K562 (cell line): ENCODE results near the gene MYH2. TPM values are rescaled to one million over a fixed set of nuclear protein-coding genes. Genes with fewer than 3 reads are reported as not detected.

ENCODE experiments used
- ATAC-seq: fragments of 200-7000 bp; cut with Tn5 transposase; 3 replicates; pipeline ENCODE4 v1.9.1; 2020; ENCODE audit warnings: moderate library complexity
- BruUV-seq: library from RNA; stranded (reverse); fragments of 400-500 nt; replicated peaks from 2 replicates; lab custom pipeline; 2021; lab: Mats Ljungman, UMichigan
- CTCF ChIA-PET: fragments of 300-600 bp; formaldehyde crosslinking; extraction: SDS; loops from one replicate; lab custom pipeline; 2021; ENCODE audit warnings: low intra/inter-chr PET ratio; lab: Yijun Ruan, JAX
- POLR2A ChIA-PET: fragments of 300-600, 350-650 bp; sonication (Branson Sonifier 250); formaldehyde crosslinking; extraction: SDS; loops from one replicate; lab custom pipeline; 2021; ENCODE audit warnings: antibody characterized with exemption, inconsistent platforms; lab: Yijun Ruan, JAX
- DNase-seq, 4 experiments: peaks; one replicate each; pipeline versions ENCODE4 v3.0.0 to v3.0.0-alpha.2; 2011 to 2018; ENCODE audit warnings: low spot score in 3 of 4, mixed read lengths in 3 of 4; ENCODE audit errors: extremely low read depth in 1 of 4
- FAIRE-seq: peaks from 2 replicates; lab custom pipeline; 2011; peaks lifted over from hg19 to GRCh38; lab: Jason Lieb, UNC
- H2AFZ ChIP-seq: 2 replicates; pipeline ENCODE4 v1.6.0; 2011; ENCODE audit warnings: low read depth, low read length, control low read depth, inconsistent platforms
- H3K27ac ChIP-seq: fragments of 200-600 bp; 3 replicates; pipeline ENCODE4 v1.8.0; 2011; ENCODE audit warnings: low read depth, mild to moderate bottlenecking, control low read depth, inconsistent platforms, low read length, moderate library complexity, mixed read lengths; ENCODE audit errors: extremely low read depth
- H3K27me3 ChIP-seq, 2 experiments: fragments of 300-600 bp in 1 of 2; 2 replicates in 1 of 2; 3 replicates in 1 of 2; pipeline versions ENCODE4 v1.6.0 to v1.8.0; 2011; ENCODE audit warnings: inconsistent platforms in 2 of 2, low read length in 2 of 2, mild to moderate bottlenecking in 1 of 2, mixed read lengths in 1 of 2, moderate library complexity in 1 of 2; ENCODE audit not compliant: control insufficient read depth in 2 of 2, insufficient read depth in 2 of 2
- H3K36me3 ChIP-seq: fragments of 300-600 bp; 3 replicates; pipeline ENCODE4 v1.8.0; 2011; ENCODE audit warnings: mild to moderate bottlenecking, low read length, inconsistent platforms; ENCODE audit not compliant: control insufficient read depth, insufficient read depth
- H3K4me1 ChIP-seq, 2 experiments: fragments of 200-600 bp in 1 of 2; replicated peaks in 1 of 2; 2 replicates in 1 of 2; 3 replicates in 1 of 2; pipeline versions ENCODE4 v1.5.1 to v1.8.0; 2011; ENCODE audit warnings: inconsistent platforms in 2 of 2, low read length in 2 of 2, mild to moderate bottlenecking in 1 of 2, mixed read lengths in 1 of 2, moderate library complexity in 1 of 2; ENCODE audit not compliant: control insufficient read depth in 2 of 2, insufficient read depth in 2 of 2
- H3K4me2 ChIP-seq: 2 replicates; pipeline ENCODE4 v1.6.1; 2011; ENCODE audit warnings: low read length, control low read depth, inconsistent platforms, mixed read lengths; ENCODE audit not compliant: insufficient read depth
- H3K4me3 ChIP-seq: fragments of 200-600 bp; sonication (generic), shearing (Covaris generic); 2 replicates; pipeline ENCODE4 v1.5.1; 2016; ENCODE audit warnings: control low read depth, inconsistent platforms
- H3K79me2 ChIP-seq: fragments of 200-600 bp; 3 replicates; pipeline ENCODE4 v1.8.0; 2011; ENCODE audit warnings: low read length, inconsistent platforms; ENCODE audit not compliant: control insufficient read depth, insufficient read depth
- H3K9ac ChIP-seq, 2 experiments: 2 replicates each; pipeline versions ENCODE4 v1.6.0 to v1.6.1; 2011; ENCODE audit warnings: low read depth in 2 of 2, low read length in 2 of 2, control low read depth in 1 of 2, inconsistent platforms in 1 of 2, mild to moderate bottlenecking in 1 of 2, mixed read lengths in 1 of 2; ENCODE audit not compliant: insufficient read depth in 1 of 2
- H3K9me1 ChIP-seq: one replicate; pipeline ENCODE4 v1.6.0; 2011; ENCODE audit warnings: inconsistent platforms, mild to moderate bottlenecking, low read length, moderate library complexity; ENCODE audit not compliant: control insufficient read depth, insufficient read depth
- H3K9me3 ChIP-seq: replicated peaks from 2 replicates; pipeline ENCODE4 v1.5.1; 2011; ENCODE audit warnings: low read depth, low read length, inconsistent platforms; ENCODE audit not compliant: control insufficient read depth, insufficient read depth
- H4K20me1 ChIP-seq: replicated peaks from 2 replicates; pipeline ENCODE4 v1.6.1; 2011; ENCODE audit warnings: low read length, inconsistent platforms, mixed read lengths; ENCODE audit not compliant: control insufficient read depth, insufficient read depth
- ARID1B ChIP-seq: fragments of 450-650 bp; IDR thresholded peaks from 2 replicates; pipeline ENCODE4 v1.6.1; 2016; ENCODE audit warnings: antibody characterized with exemption, mild to moderate bottlenecking, inconsistent platforms
- CBFA2T2 ChIP-seq: fragments of 450-650 bp; conservative IDR thresholded peaks from 2 replicates; pipeline ENCODE4 v1.6.1; 2017; ENCODE audit warnings: mild to moderate bottlenecking
- CSDE1 ChIP-seq, 2 experiments: fragments of 450-650 bp; IDR thresholded peaks; 2 replicates each; pipeline ENCODE4 v1.6.1; 2016; ENCODE audit warnings: mild to moderate bottlenecking in 1 of 2
- FOSL1 ChIP-seq: fragments of 200-800 bp; sonication (Bioruptor generic); conservative IDR thresholded peaks from 2 replicates; pipeline ENCODE4 v1.6.1; 2016; ENCODE audit warnings: missing genetic modification characterization, missing compliant biosample characterization
- FOXA3 ChIP-seq, 2 experiments: fragments of 450-650 bp in 1 of 2; sonication (generic) in 1 of 2; formaldehyde crosslinking; IDR thresholded peaks in 1 of 2; conservative IDR thresholded peaks in 1 of 2; 2 replicates each; pipeline versions ENCODE4 v1.4.0 to v1.8.0; 2020 to 2022; ENCODE audit warnings: mild to moderate bottlenecking in 2 of 2, missing genetic modification reagents in 1 of 2
- GABPB1 ChIP-seq: sonication (generic); formaldehyde crosslinking; IDR thresholded peaks from 2 replicates; pipeline ENCODE4 v1.8.0; 2022; ENCODE audit warnings: mild to moderate bottlenecking, missing genetic modification reagents
- KAT2B ChIP-seq: IDR thresholded peaks from one replicate; pipeline ENCODE4 v1.6.1; 2012; ENCODE audit warnings: low read depth, mild to moderate bottlenecking, control low read depth, inconsistent platforms, low read length, moderate library complexity
- MAZ ChIP-seq, 2 experiments: fragments of 450-650 bp in 1 of 2; sonication (generic) in 1 of 2; formaldehyde crosslinking; IDR thresholded peaks in 1 of 2; conservative IDR thresholded peaks in 1 of 2; 2 replicates each; pipeline versions ENCODE4 v1.4.0 to v1.5.0; 2020; ENCODE audit warnings: mild to moderate bottlenecking in 1 of 2, missing genetic modification reagents in 1 of 2
- MTF1 ChIP-seq: fragments of 250-450 bp; sonication (Bioruptor Pico); IDR thresholded peaks from 2 replicates; pipeline ENCODE4 v1.9.0; 2021; ENCODE audit warnings: moderate library complexity, mild to moderate bottlenecking, inconsistent platforms, borderline replicate concordance
- NR2C2 ChIP-seq, 2 experiments: fragments of 200-800 bp in 1 of 2; sonication (Bioruptor generic) in 1 of 2; sonication (generic) in 1 of 2; formaldehyde crosslinking in 1 of 2; IDR thresholded peaks; 2 replicates each; pipeline versions ENCODE4 v1.6.1 to v1.8.0; 2016 to 2022; ENCODE audit warnings: mild to moderate bottlenecking in 1 of 2, missing compliant biosample characterization in 1 of 2, missing genetic modification characterization in 1 of 2, missing genetic modification reagents in 1 of 2
- POLR3G ChIP-seq: IDR thresholded peaks from 2 replicates; pipeline ENCODE4 v1.6.1; 2011; ENCODE audit not compliant: insufficient read length, insufficient replicate concordance; ENCODE audit errors: extremely low read depth
- SMAD1 ChIP-seq: fragments of 150-350 bp; IDR thresholded peaks from 2 replicates; pipeline ENCODE4 v1.6.1; 2014; ENCODE audit warnings: low read length, low read depth; ENCODE audit not compliant: partially characterized antibody
- TAL1 ChIP-seq: fragments of 450-650 bp; IDR thresholded peaks from 2 replicates; pipeline ENCODE4 v1.6.1; 2016; ENCODE audit warnings: mild to moderate bottlenecking
- TRIM24 ChIP-seq, 2 experiments: fragments of 450-650 bp; IDR thresholded peaks; 2 replicates each; pipeline ENCODE4 v1.6.1; 2016
- ZBTB17 ChIP-seq: fragments of 450-650 bp; formaldehyde crosslinking; IDR thresholded peaks from 2 replicates; pipeline ENCODE4 v1.4.0; 2020; ENCODE audit warnings: mild to moderate bottlenecking
- ZNF3 ChIP-seq: fragments of 250-450 bp; sonication (Bioruptor Pico); IDR thresholded peaks from 2 replicates; pipeline ENCODE4 v1.5.0; 2021; ENCODE audit warnings: mild to moderate bottlenecking, moderate library complexity
- WGBS: fragments of 100-300 bp; shearing (Covaris generic); methylation state at CpG from one replicate; pipeline ENCODE4 v1.1.6; 2016; ENCODE audit warnings: low coverage, mixed read lengths; ENCODE audit not compliant: insufficient coverage; ENCODE audit errors: missing lambda C conversion rate; 5-methylcytosine and 5-hydroxymethylcytosine counted together
- in situ Hi-C: fragments of 300-500 bp; cut with MboI; formaldehyde crosslinking; loops from 4 replicates; pipeline ENCODE4 v1.15.0; 2018; ENCODE audit warnings: inconsistent platforms, mixed read lengths
- intact Hi-C: fragments of 100-400 bp; cut with micrococcal nuclease; formaldehyde crosslinking; loops from 2 replicates; pipeline ENCODE4 v1.14.2; 2022
- polyA plus RNA-seq, 8 experiments: library from polyadenylated mRNA; depleted of rRNA in 4 of 8; stranded (reverse) in 5 of 8; unstranded in 3 of 8; fragments of >200 nt; fragmentation: Nextera tagmentation in 2 of 8; fragmentation: Illumina TruSeq in 1 of 8; extraction: Ambion mirVana in 2 of 8; extraction: Trizol in 1 of 8; gene quantifications; 2 replicates each; pipeline versions ENCODE4 v1.2.1 to v1.2.3, GENCODE V29; 2011 to 2014; ENCODE audit warnings: inconsistent platforms in 1 of 8, missing spikeins in 1 of 8
- total RNA-seq, 7 experiments: library from RNA; depleted of rRNA in 6 of 7; stranded (reverse); fragments of >200 nt in 6 of 7; fragmentation: Illumina TruSeq in 2 of 7; extraction: Trizol in 2 of 7; gene quantifications; 2 replicates each; pipeline versions ENCODE4 v1.2.1 to v1.2.3, GENCODE V29; 2011 to 2021; ENCODE audit warnings: low replicate concordance in 1 of 7
- TF ChIP-seq, protein P1 (sequence below): fragments of 250-450 bp; sonication (Bioruptor Pico); IDR thresholded peaks from 2 replicates; pipeline ENCODE4 v1.5.0; 2020; ENCODE audit warnings: mild to moderate bottlenecking, borderline replicate concordance
- TF ChIP-seq, protein P2 (sequence below): sonication (generic); formaldehyde crosslinking; IDR thresholded peaks from 2 replicates; pipeline ENCODE4 v1.8.1; 2023; ENCODE audit warnings: mild to moderate bottlenecking, missing genetic modification reagents
- TF ChIP-seq, protein P3 (sequence below): fragments of 450-650 bp; IDR thresholded peaks from 2 replicates; pipeline ENCODE4 v1.6.1; 2016

MYH2 gene
- total and polyA plus RNA-seq, 9 of the 15 experiments (the other 6 are each of a cell fraction or from before 2014, with no cell fraction given): not detected

DNA sequence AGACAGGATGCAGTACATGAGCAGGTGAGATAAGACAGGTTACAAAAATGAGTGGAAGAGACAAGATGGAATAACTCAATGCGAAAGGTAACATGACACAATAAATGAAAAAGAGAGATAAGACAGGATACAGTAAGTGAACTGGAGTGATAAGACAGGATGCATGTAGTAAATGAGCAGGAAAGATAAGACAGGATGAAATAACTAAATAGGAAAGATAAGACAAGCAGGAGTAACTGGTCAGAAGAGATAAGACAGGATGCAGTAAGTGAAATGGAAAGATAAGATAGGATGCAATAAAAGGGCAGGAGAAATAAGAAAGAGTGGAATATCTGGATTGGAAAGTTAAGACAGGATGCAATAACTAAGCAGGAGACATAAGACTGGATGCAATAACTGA is 71.8 kb downstream of the MYH2 start:
- CTCF ChIA-PET: no interaction called here
- H3K27ac ChIP-seq: no peak overlapping the region
- FAIRE-seq (no peak), ATAC-seq (no peak), DNase-seq (no peak)
- no peaks in the 10 kb centered on the region for H3K4me1 ChIP-seq
- H3K79me2 ChIP-seq: no peaks in the 10 kb centered on the region
- H3K36me3 ChIP-seq: no peaks in the 10 kb centered on the region
- POLR2A ChIA-PET: no interaction called here
- H4K20me1 ChIP-seq: no peaks in the 10 kb centered on the region
- no TSS peak for BruUV-seq
- intact Hi-C loops: no loop called here
- no peaks in the 10 kb centered on the region for H3K9me3 ChIP-seq
- H3K4me2 ChIP-seq: no peak overlapping the region
- no peak overlapping the region for H2AFZ ChIP-seq
- H3K9ac ChIP-seq: no peak overlapping the region
- no peaks in the 10 kb centered on the region for H3K27me3 ChIP-seq
- H3K4me3 ChIP-seq: no peak overlapping the region
- H3K9me1 ChIP-seq: no peaks in the 10 kb centered on the region
- 18% methylated on average over 1 of the region's 1 CpG for WGBS
- in situ Hi-C loops: no loop called here
- TF ChIP-seq FOXA3 (CRISPR knock-in tag; conservative IDR thresholded peaks at IDR 0.05 in 1 of 2, IDR thresholded peaks at IDR 0.05 in 1 of 2): no peak
- no peak for TF ChIP-seq CSDE1 (IDR thresholded peaks at IDR 0.05)
- no peak for TF ChIP-seq SMAD1
- no peak for TF ChIP-seq POLR3G
- TF ChIP-seq GABPB1 (CRISPR knock-in tag): no peak
- TF ChIP-seq TAL1: peak; percentile 78
- TF ChIP-seq KAT2B: no peak
- TF ChIP-seq, protein P1, sequence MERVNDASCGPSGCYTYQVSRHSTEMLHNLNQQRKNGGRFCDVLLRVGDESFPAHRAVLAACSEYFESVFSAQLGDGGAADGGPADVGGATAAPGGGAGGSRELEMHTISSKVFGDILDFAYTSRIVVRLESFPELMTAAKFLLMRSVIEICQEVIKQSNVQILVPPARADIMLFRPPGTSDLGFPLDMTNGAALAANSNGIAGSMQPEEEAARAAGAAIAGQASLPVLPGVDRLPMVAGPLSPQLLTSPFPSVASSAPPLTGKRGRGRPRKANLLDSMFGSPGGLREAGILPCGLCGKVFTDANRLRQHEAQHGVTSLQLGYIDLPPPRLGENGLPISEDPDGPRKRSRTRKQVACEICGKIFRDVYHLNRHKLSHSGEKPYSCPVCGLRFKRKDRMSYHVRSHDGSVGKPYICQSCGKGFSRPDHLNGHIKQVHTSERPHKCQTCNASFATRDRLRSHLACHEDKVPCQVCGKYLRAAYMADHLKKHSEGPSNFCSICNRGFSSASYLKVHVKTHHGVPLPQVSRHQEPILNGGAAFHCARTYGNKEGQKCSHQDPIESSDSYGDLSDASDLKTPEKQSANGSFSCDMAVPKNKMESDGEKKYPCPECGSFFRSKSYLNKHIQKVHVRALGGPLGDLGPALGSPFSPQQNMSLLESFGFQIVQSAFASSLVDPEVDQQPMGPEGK (CRISPR knock-in tag): no peak
- TF ChIP-seq, protein P2, sequence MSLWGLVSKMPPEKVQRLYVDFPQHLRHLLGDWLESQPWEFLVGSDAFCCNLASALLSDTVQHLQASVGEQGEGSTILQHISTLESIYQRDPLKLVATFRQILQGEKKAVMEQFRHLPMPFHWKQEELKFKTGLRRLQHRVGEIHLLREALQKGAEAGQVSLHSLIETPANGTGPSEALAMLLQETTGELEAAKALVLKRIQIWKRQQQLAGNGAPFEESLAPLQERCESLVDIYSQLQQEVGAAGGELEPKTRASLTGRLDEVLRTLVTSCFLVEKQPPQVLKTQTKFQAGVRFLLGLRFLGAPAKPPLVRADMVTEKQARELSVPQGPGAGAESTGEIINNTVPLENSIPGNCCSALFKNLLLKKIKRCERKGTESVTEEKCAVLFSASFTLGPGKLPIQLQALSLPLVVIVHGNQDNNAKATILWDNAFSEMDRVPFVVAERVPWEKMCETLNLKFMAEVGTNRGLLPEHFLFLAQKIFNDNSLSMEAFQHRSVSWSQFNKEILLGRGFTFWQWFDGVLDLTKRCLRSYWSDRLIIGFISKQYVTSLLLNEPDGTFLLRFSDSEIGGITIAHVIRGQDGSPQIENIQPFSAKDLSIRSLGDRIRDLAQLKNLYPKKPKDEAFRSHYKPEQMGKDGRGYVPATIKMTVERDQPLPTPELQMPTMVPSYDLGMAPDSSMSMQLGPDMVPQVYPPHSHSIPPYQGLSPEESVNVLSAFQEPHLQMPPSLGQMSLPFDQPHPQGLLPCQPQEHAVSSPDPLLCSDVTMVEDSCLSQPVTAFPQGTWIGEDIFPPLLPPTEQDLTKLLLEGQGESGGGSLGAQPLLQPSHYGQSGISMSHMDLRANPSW: no peak
- TF ChIP-seq NR2C2 (CRISPR knock-in tag; IDR thresholded peaks at IDR 0.05): no peak
- TF ChIP-seq NR2C2 (tag; IDR thresholded peaks at IDR 0.05): no peak
- no peak for TF ChIP-seq MTF1 (CRISPR knock-in tag)
- TF ChIP-seq, protein P3, sequence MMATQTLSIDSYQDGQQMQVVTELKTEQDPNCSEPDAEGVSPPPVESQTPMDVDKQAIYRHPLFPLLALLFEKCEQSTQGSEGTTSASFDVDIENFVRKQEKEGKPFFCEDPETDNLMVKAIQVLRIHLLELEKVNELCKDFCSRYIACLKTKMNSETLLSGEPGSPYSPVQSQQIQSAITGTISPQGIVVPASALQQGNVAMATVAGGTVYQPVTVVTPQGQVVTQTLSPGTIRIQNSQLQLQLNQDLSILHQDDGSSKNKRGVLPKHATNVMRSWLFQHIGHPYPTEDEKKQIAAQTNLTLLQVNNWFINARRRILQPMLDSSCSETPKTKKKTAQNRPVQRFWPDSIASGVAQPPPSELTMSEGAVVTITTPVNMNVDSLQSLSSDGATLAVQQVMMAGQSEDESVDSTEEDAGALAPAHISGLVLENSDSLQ: no peak
- no peak for TF ChIP-seq MAZ (CRISPR knock-in tag; conservative IDR thresholded peaks at IDR 0.05 in 1 of 2, IDR thresholded peaks at IDR 0.05 in 1 of 2)
- TF ChIP-seq ZBTB17: no peak
- peak; percentile 75 for TF ChIP-seq CBFA2T2
- TF ChIP-seq TRIM24 (IDR thresholded peaks at IDR 0.05): peak in 1 of 2 experiments; percentile 65; a peak in 1 of 4 replicates
- TF ChIP-seq ZNF3 (CRISPR knock-in tag): no peak
- TF ChIP-seq FOSL1 (tag): 0 out of 2 replicates have a peak, but pooled peaks have one; percentile 27
- TF ChIP-seq ARID1B: peak; percentile 72
